ES-I3 (cell line): Measurements from ENCODE around the gene RIT1.

Experiments
- H3K36me3 ChIP-seq: 2 replicates; pipeline ENCODE4 v1.6.1; 2013; ENCODE audit warnings: mild to moderate bottlenecking, low read length, control low read depth, moderate library complexity; ENCODE audit not compliant: insufficient read depth
- H3K4me1 ChIP-seq: 2 replicates; pipeline ENCODE4 v1.6.1; 2013; ENCODE audit warnings: mild to moderate bottlenecking, control low read depth, low read length; ENCODE audit not compliant: insufficient read depth
- H3K9ac ChIP-seq: 2 replicates; pipeline ENCODE4 v1.6.1; 2013; ENCODE audit warnings: low read depth, mild to moderate bottlenecking, low read length, moderate library complexity
- H3K9me3 ChIP-seq: 2 replicates; pipeline ENCODE4 v1.6.1; 2013; ENCODE audit warnings: mild to moderate bottlenecking, low read length, moderate library complexity; ENCODE audit not compliant: control insufficient read depth, insufficient read depth

The RIT1 gene, protein sequence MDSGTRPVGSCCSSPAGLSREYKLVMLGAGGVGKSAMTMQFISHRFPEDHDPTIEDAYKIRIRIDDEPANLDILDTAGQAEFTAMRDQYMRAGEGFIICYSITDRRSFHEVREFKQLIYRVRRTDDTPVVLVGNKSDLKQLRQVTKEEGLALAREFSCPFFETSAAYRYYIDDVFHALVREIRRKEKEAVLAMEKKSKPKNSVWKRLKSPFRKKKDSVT

GRCh38 chr1:155911156-155912055, at the start of gene RIT1:
RIT1 (minus strand) TSS chr1:155911349; CDS start chr1:155910761, 588 bp downstream.
- Histone ChIP-seq H3K9ac (peak within 1 kb of the TSS; percentile 62; the same call in 1 of the 2 replicates), H3K36me3 (peaks cover 19% of the 10 kb centered on the region), H3K4me1 (peaks cover 3% of the 10 kb centered on the region; the same call in 1 of the 2 replicates), H3K9me3 (no peaks in the 10 kb centered on the region)

- peaks cover 7% of the 10 kb centered on the region; the same call in 1 of the 2 replicates for H3K4me1 ChIP-seq
- H3K9me3 ChIP-seq: no peaks in the 10 kb centered on the region
- peaks cover 33% of the 10 kb centered on the region for H3K36me3 ChIP-seq
- H3K9ac ChIP-seq: no peak overlapping the region
Observed at GRCh38 chr1:155960081-155960745, 49.1 kb upstream of the RIT1 start.

- Histone ChIP-seq H3K9ac (no peak overlapping the region), H3K9me3 (no peaks in the 10 kb centered on the region), H3K36me3 (peaks cover 33% of the 10 kb centered on the region), H3K4me1 (peaks cover 7% of the 10 kb centered on the region; the same call in 1 of the 2 replicates)
Observed at GRCh38 chr1:155957411-155957915, 46.3 kb upstream of the RIT1 start.

GRCh38 chr1:155954645-155955044, 43.5 kb upstream of the RIT1 start:
- Histone ChIP-seq H3K4me1 (no peaks in the 10 kb centered on the region), H3K9ac (no peak overlapping the region), H3K9me3 (no peaks in the 10 kb centered on the region), H3K36me3 (peaks cover 34% of the 10 kb centered on the region)

- Histone ChIP-seq H3K9me3 (no peaks in the 10 kb centered on the region), H3K36me3 (peaks cover 32% of the 10 kb centered on the region)
Observed at GRCh38 chr1:155952505-155952890, 41.3 kb upstream of the RIT1 start.

DNA sequence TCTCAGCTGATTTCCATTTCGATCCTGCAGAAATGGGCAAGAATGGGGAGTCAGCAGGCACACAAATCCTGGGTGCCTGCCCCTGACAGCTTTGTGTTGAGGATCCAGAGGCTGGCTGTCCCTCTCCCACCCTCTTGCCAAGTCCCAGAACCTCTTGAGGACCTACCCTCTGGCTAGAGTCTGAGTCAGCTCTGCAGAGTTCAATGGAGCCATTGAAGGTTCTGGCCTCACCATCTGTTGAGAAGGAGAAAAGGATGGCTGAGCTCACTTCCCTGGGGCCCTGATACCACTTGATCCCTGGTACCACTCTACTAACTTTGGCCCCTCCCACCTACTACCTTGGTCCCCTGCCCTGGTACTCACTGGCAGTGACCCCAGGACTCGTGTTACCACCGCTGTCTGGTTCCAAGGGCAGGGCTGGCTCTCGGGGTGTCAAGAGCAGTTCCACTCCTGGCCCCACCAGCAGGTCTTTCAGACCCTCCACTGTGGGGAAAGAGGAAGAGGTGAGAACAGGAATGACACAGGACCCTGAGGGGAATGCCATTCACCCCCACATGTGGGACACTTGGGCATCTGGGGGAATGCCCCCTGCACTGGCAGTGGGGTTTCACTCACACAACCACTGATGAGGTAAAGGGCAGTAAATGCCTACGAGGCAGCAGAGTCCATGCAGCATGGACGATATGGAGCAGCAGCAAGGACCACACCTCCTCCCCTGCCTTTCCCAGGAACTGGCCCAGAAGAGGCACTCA, 40.8 kb upstream of the RIT1 start:
- H3K36me3 ChIP-seq: peaks cover 30% of the 10 kb centered on the region
- H3K9ac ChIP-seq: no peak overlapping the region
- H3K9me3 ChIP-seq: no peaks in the 10 kb centered on the region
- H3K4me1 ChIP-seq: 0 out of 2 replicates have a peak, but pooled peaks cover 3% of the 10 kb centered on the region

More at GRCh38 chr1:155952505-155952890, 41.3 kb upstream of the RIT1 start:
- Histone ChIP-seq H3K4me1 (no peaks in the 10 kb centered on the region), H3K9ac (no peak overlapping the region)

- H3K4me1 ChIP-seq: peaks cover 13% of the 10 kb centered on the region; the same call in 1 of the 2 replicates
- no peaks in the 10 kb centered on the region for H3K9me3 ChIP-seq
- no peak overlapping the region for H3K9ac ChIP-seq
- peaks cover 35% of the 10 kb centered on the region for H3K36me3 ChIP-seq
Observed at GRCh38 chr1:155950829-155951228, 39.7 kb upstream of the RIT1 start.

DNA sequence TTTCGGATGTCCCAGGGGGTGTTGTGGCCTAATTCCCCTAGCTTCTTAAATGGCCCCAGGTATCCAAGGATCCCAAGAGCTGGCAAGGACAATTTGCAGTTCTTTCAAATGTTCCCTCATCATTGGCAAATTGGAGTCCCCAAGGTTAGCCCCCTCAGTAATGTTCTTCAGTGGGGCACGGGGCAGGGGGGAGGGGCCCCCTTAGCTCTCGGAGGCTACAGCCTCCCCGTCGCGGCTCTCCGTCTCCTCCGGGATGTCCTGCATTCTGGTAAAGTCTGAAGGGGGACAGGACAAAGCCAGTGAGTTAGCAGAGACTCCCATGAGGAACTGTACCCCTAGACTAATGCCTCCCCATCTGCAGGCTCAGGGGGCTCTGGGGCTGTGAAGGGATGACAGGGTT, 36.6 kb upstream of the RIT1 start:
- H3K9me3 ChIP-seq: no peaks in the 10 kb centered on the region
- H3K9ac ChIP-seq: no peak overlapping the region
- H3K4me1 ChIP-seq: peaks cover 13% of the 10 kb centered on the region; the same call in 1 of the 2 replicates
- peaks cover 30% of the 10 kb centered on the region for H3K36me3 ChIP-seq

DNA sequence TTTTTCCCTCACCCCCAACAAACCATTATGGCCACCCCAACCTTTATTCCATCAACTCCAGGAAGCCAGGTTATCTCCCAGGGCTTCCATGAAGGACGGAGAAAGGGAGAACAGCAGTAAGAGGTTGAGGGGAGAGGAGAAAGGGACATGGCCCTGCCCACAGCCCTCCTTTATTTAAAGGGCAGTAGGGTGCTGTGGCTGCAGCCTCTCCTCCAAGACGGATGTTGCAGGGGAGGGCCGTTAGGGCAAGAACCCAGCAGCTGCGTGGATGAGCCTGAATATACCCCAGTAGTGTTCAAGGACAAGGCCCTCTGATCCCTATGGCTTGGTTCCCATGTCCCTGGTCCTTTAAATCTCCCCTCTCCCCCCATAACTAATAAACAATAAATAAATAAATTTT, 36.1 kb upstream of the RIT1 start:
- peaks cover 13% of the 10 kb centered on the region; the same call in 1 of the 2 replicates for H3K4me1 ChIP-seq
- H3K9me3 ChIP-seq: no peaks in the 10 kb centered on the region
- H3K36me3 ChIP-seq: peaks cover 26% of the 10 kb centered on the region
- no peak overlapping the region for H3K9ac ChIP-seq

- Histone ChIP-seq H3K4me1 (peaks cover 13% of the 10 kb centered on the region; the same call in 1 of the 2 replicates), H3K9ac (no peak overlapping the region), H3K9me3 (no peaks in the 10 kb centered on the region), H3K36me3 (peaks cover 20% of the 10 kb centered on the region)
Observed at GRCh38 chr1:155946633-155947219, 35.6 kb upstream of the RIT1 start.

GRCh38 chr1:155944444-155944799, 33.3 kb upstream of the RIT1 start:
- no peak overlapping the region for H3K9ac ChIP-seq
- H3K4me1 ChIP-seq: peaks cover 22% of the 10 kb centered on the region
- H3K9me3 ChIP-seq: no peaks in the 10 kb centered on the region
- peaks cover 14% of the 10 kb centered on the region for H3K36me3 ChIP-seq

GRCh38 chr1:155942578-155943141, 31.5 kb upstream of the RIT1 start:
- H3K9ac ChIP-seq: no peak overlapping the region
- peaks cover 22% of the 10 kb centered on the region for H3K4me1 ChIP-seq

GRCh38 chr1:155941845-155942531, 30.8 kb upstream of the RIT1 start:
- Histone ChIP-seq H3K9ac (no peak overlapping the region), H3K4me1 (peaks cover 20% of the 10 kb centered on the region), H3K9me3 (no peaks in the 10 kb centered on the region), H3K36me3 (peaks cover 6% of the 10 kb centered on the region)

More at GRCh38 chr1:155942578-155943141, 31.5 kb upstream of the RIT1 start:
- no peaks in the 10 kb centered on the region for H3K9me3 ChIP-seq
- peaks cover 8% of the 10 kb centered on the region for H3K36me3 ChIP-seq
